EH (cell line): ENCODE results near the gene DENND4C.
"Not testable (repeated sequence)": the region's sequence is repeated elsewhere in the genome, so short reads cannot be mapped to it uniquely, and the experiment has no call there.

Source experiments
- DNase-seq: peaks from one replicate; pipeline ENCODE4 v3.0.0-alpha.2; 2015; ENCODE audit warnings: low read depth

Gene DENND4C

GRCh38 chr9:19411316-19411715 is 180.8 kb downstream of the DENND4C start:
- peak; percentile 87 for DNase-seq

- not testable (repeated sequence) for DNase-seq
These were observed 183.0 kb downstream of the DENND4C start for GRCh38 chr9:19413456-19413855.

- peak; percentile 46 for DNase-seq
These were observed 185.7 kb downstream of the DENND4C start for GRCh38 chr9:19416143-19416542.

GRCh38 chr9:19420877-19421276 is 190.4 kb downstream of the DENND4C start:
- no peak for DNase-seq
